IPS-11a (cell line): ENCODE measurements around the gene TBC1D4.

Source experiments
- H3K4me3 ChIP-seq: one replicate; pipeline ENCODE4 v1.5.1; 2013; ENCODE audit warnings: low read depth, low read length, control low read depth

Gene TBC1D4

GRCh38 chr13:75418186-75418843, 63.7 kb downstream of the TBC1D4 start:
- H3K4me3 ChIP-seq, result no peak overlapping the region

- H3K4me3 ChIP-seq, result no peak overlapping the region
Observed at GRCh38 chr13:75417656-75418055, 64.3 kb downstream of the TBC1D4 start.

- H3K4me3 ChIP-seq, result no peak overlapping the region
Observed at GRCh38 chr13:75417012-75417384, 65.0 kb downstream of the TBC1D4 start.

GRCh38 chr13:75416327-75417011, 65.5 kb downstream of the TBC1D4 start:
- no peak overlapping the region for H3K4me3 ChIP-seq

- H3K4me3 ChIP-seq, result no peak overlapping the region
Observed at GRCh38 chr13:75415694-75416093, 66.3 kb downstream of the TBC1D4 start.

GRCh38 chr13:75415171-75415570, 66.8 kb downstream of the TBC1D4 start:
- H3K4me3 ChIP-seq, result no peak overlapping the region

GRCh38 chr13:75414036-75414827, 67.7 kb downstream of the TBC1D4 start:
- no peak overlapping the region for H3K4me3 ChIP-seq

GRCh38 chr13:75411924-75412537, 69.9 kb downstream of the TBC1D4 start:
- no peak overlapping the region for H3K4me3 ChIP-seq

- no peak overlapping the region for H3K4me3 ChIP-seq
Observed at GRCh38 chr13:75410207-75410606, 71.8 kb downstream of the TBC1D4 start.

- H3K4me3 ChIP-seq, result no peak overlapping the region
Observed at GRCh38 chr13:75407998-75408397, 74.0 kb downstream of the TBC1D4 start.

GRCh38 chr13:75407473-75407872, 74.5 kb downstream of the TBC1D4 start:
- no peak overlapping the region for H3K4me3 ChIP-seq

GRCh38 chr13:75405976-75406703, 75.8 kb downstream of the TBC1D4 start:
- H3K4me3 ChIP-seq, result no peak overlapping the region

- H3K4me3 ChIP-seq, result no peak overlapping the region
Observed at GRCh38 chr13:75404726-75405125, 77.2 kb downstream of the TBC1D4 start.

- H3K4me3 ChIP-seq, result no peak overlapping the region
Observed at GRCh38 chr13:75402787-75403186, 79.2 kb downstream of the TBC1D4 start.

- no peak overlapping the region for H3K4me3 ChIP-seq
Observed at GRCh38 chr13:75400775-75401174, 81.2 kb downstream of the TBC1D4 start.

- H3K4me3 ChIP-seq, result no peak overlapping the region
Observed at GRCh38 chr13:75399879-75400217, 82.1 kb downstream of the TBC1D4 start.

GRCh38 chr13:75399168-75399878, 82.6 kb downstream of the TBC1D4 start:
- H3K4me3 ChIP-seq, result no peak overlapping the region

- H3K4me3 ChIP-seq, result no peak overlapping the region
Observed at GRCh38 chr13:75398072-75398471, 83.9 kb downstream of the TBC1D4 start.

GRCh38 chr13:75395901-75396300, 86.1 kb downstream of the TBC1D4 start:
- no peak overlapping the region for H3K4me3 ChIP-seq

GRCh38 chr13:75395066-75395465, 86.9 kb downstream of the TBC1D4 start:
- H3K4me3 ChIP-seq, result no peak overlapping the region
